Esophagus squamous epithelium (tissue), 5 donors: ENCODE measurements around the gene CUTA. TPM values are rescaled to one million over a fixed set of nuclear protein-coding genes. Genes with fewer than 3 reads are reported as not detected.

ENCODE experiments used
- DNase-seq: peaks from one replicate; lab custom pipeline; 2025; lab: John Stamatoyannopoulos, UW
- H3K27ac ChIP-seq, 4 donors: fragments of 200-600 bp; sonication (generic); one replicate each; pipeline ENCODE4 v1.5.1; 2016 to 2019; ENCODE audit warnings: mild to moderate bottlenecking in 1 of 4
- H3K27me3 ChIP-seq, 4 donors: fragments of 200-600 bp; sonication (generic); 1 replicate in 3 of 4; 2 replicates in 1 of 4; pipeline versions ENCODE4 v1.5.1 to v1.6.0; 2017 to 2021; ENCODE audit warnings: antibody characterized with exemption in 1 of 4
- H3K36me3 ChIP-seq, 3 donors: fragments of 200-600 bp; sonication (generic); one replicate each; pipeline ENCODE4 v1.5.1; 2016 to 2019
- H3K4me1 ChIP-seq, 3 donors: fragments of 200-600 bp; sonication (generic); one replicate each; pipeline ENCODE4 v1.5.1; 2017 to 2019
- H3K4me3 ChIP-seq, 4 donors: fragments of 200-600 bp; sonication (generic); 1 replicate in 3 of 4; 2 replicates in 1 of 4; pipeline ENCODE4 v1.5.1; 2016 to 2019; ENCODE audit warnings: mild to moderate bottlenecking in 2 of 4, moderate library complexity in 1 of 4
- H3K9me3 ChIP-seq, 3 donors: fragments of 200-600 bp; sonication (generic); one replicate each; pipeline ENCODE4 v1.5.1; 2016 to 2019
- POLR2A ChIP-seq, 4 donors: fragments of 450-650 bp; IDR thresholded peaks; one replicate each; pipeline ENCODE4 v1.6.1; 2017; ENCODE audit warnings: antibody characterized with exemption in 4 of 4, mild to moderate bottlenecking in 4 of 4, moderate library complexity in 3 of 4
- WGBS, 2 donors: methylation state at CpG; one replicate each; pipeline ENCODE4 v1.1.5; 2018; 5-methylcytosine and 5-hydroxymethylcytosine counted together
- intact Hi-C: fragments of 100-400 bp; cut with DNase I; formaldehyde crosslinking; loops from one replicate; pipeline ENCODE4 v1.15.0; 2022
- total RNA-seq, 4 donors: library from RNA; depleted of rRNA; stranded (reverse); fragments of >200 nt; gene quantifications; one replicate each; pipeline ENCODE4 v1.1.0, GENCODE V29; 2016
- TF ChIP-seq, protein P1 (sequence below), 6 experiments: fragments of 450-650 bp in 4 of 6; fragments of 200-600 bp in 2 of 6; sonication (generic) in 2 of 6; IDR thresholded peaks; one replicate each; pipeline ENCODE4 v1.5.1; 2016 to 2019; ENCODE audit warnings: antibody characterized with exemption in 6 of 6, mild to moderate bottlenecking in 4 of 6, moderate library complexity in 4 of 6
- donor health status: DM: yes; HTN: yes; CAD: no.

The CUTA gene
- total RNA-seq, 4 donors from 2014 or later: 46.0 to 93.1 (median 69.4) TPM

DNA sequence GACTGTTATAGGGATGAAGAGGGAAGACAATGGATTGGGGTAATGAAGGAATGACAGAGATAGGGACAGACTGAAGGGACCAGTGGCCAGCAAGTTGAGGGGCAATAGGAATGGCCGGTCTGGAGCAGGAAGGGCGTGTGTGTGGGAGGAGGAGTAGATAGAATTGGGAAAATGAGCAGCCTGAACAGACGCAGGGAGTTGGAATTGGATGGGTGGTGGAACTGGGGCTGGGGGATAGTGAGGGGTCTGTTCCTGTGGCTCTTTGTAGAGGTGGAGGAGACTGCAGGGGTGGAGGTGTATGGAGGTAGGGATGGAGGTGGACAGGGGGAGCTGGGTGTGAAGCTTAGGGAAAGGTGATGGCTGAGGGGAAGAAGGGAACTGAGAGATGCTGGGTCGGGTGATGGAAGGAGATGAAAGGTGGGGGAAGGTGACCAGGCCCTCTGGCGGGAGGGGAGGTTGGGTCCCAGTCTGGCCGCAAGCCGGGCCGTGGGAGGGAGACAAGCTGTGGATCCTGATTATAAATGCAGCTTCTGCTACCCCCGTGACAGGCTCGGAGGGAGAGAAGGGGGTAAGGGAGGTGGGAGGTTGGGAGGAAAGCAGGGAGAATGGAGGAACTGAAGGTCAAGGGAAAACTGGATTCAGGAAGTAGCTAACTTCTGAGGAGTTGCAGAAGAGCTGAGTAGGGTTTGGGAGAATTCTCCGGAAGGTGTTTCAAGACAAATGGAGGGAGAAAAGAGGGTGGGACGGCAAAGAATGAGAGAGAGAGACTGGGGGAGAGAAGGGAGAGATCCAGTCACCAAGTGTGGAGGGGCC is 7.2 kb upstream of the CUTA start:
- peaks cover 38 to 70% (median 40%) of the 10 kb centered on the region in 3 donors for H3K4me1 ChIP-seq
- H3K9me3 ChIP-seq: no peaks in the 10 kb centered on the region
- intact Hi-C loops: no loop called here
- H3K27ac ChIP-seq: peak overlapping the region; percentile 91 to 96 (median 94)
- peak in 1 of 4 donors; percentile 43 for TF ChIP-seq POLR2A (IDR thresholded peaks at IDR 0.05)
- TF ChIP-seq, protein P1, sequence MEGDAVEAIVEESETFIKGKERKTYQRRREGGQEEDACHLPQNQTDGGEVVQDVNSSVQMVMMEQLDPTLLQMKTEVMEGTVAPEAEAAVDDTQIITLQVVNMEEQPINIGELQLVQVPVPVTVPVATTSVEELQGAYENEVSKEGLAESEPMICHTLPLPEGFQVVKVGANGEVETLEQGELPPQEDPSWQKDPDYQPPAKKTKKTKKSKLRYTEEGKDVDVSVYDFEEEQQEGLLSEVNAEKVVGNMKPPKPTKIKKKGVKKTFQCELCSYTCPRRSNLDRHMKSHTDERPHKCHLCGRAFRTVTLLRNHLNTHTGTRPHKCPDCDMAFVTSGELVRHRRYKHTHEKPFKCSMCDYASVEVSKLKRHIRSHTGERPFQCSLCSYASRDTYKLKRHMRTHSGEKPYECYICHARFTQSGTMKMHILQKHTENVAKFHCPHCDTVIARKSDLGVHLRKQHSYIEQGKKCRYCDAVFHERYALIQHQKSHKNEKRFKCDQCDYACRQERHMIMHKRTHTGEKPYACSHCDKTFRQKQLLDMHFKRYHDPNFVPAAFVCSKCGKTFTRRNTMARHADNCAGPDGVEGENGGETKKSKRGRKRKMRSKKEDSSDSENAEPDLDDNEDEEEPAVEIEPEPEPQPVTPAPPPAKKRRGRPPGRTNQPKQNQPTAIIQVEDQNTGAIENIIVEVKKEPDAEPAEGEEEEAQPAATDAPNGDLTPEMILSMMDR (IDR thresholded peaks at IDR 0.05): no peak
- no peaks in the 10 kb centered on the region for H3K27me3 ChIP-seq
- DNase-seq: no peak
- no peaks in the 10 kb centered on the region for H3K36me3 ChIP-seq
- peak overlapping the region; percentile 52 to 68 (median 62) for H3K4me3 ChIP-seq
- 15 to 16% methylated on average over 12 of the region's 12 CpGs for WGBS, 2 donors

DNA sequence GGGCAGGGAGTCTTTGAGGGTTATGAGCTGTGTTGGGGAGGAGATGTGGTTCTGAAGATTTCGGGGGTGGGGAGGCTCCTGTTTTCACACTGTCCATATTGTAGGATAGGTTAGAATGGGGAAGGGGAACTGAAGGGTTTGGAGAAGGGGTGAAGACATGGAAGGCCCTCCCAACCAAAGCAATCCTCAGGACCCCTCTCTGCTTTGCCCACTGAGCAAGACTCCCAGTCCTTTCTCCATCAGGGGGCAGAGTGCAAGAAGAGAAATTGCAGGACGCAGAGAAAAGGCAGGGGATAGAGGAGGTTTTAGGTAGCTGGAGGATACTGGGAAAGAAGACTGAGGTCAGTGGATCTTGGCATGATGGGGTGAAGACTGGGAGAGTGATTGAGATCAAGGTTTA is 5.9 kb upstream of the CUTA start:
- no peak for DNase-seq
- intact Hi-C loops: no loop called here
- TF ChIP-seq, protein P1 (IDR thresholded peaks at IDR 0.05): no peak
- TF ChIP-seq POLR2A (IDR thresholded peaks at IDR 0.05): no peak
- peak overlapping the region in 2 of 4 donors; percentile 96 for H3K27ac ChIP-seq
- WGBS, 2 donors: 93 to 95% methylated on average over 2 of the region's 2 CpGs
- no peaks in the 10 kb centered on the region for H3K36me3 ChIP-seq
- no peaks in the 10 kb centered on the region for H3K27me3 ChIP-seq
- H3K9me3 ChIP-seq: no peaks in the 10 kb centered on the region
- H3K4me1 ChIP-seq: peaks cover 39 to 70% (median 44%) of the 10 kb centered on the region in 3 donors
- no peak overlapping the region for H3K4me3 ChIP-seq

DNA sequence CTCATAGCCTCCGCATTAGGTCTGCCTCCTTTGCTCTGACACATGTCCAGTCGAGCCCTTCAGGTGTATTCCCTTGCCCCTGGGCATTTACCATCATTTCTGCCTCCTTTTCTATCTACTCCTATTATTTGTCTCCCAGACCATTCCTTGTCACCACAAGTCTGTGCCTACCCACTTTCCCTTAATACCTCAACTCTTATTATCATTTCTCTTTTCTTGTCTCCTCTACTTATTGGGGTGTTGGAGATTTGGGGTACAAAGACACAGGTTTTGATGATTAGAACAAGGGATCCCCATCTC is 3.4 kb upstream of the CUTA start:
- DNase-seq: no peak
- H3K36me3 ChIP-seq: peaks cover 0 to 3% (median 0%) of the 10 kb centered on the region in 3 donors
- H3K9me3 ChIP-seq: no peaks in the 10 kb centered on the region
- TF ChIP-seq, protein P1 (IDR thresholded peaks at IDR 0.05): no peak
- no peak for TF ChIP-seq POLR2A (IDR thresholded peaks at IDR 0.05)
- no peak overlapping the region for H3K4me3 ChIP-seq
- no peaks in the 10 kb centered on the region for H3K27me3 ChIP-seq
- intact Hi-C loops: no loop called here
- H3K4me1 ChIP-seq: peaks cover 37 to 67% (median 38%) of the 10 kb centered on the region in 3 donors
- 67 to 69% methylated on average over 2 of the region's 2 CpGs for WGBS, 2 donors
- H3K27ac ChIP-seq: peak overlapping the region in 2 of 4 donors; percentile 96 to 99

DNA sequence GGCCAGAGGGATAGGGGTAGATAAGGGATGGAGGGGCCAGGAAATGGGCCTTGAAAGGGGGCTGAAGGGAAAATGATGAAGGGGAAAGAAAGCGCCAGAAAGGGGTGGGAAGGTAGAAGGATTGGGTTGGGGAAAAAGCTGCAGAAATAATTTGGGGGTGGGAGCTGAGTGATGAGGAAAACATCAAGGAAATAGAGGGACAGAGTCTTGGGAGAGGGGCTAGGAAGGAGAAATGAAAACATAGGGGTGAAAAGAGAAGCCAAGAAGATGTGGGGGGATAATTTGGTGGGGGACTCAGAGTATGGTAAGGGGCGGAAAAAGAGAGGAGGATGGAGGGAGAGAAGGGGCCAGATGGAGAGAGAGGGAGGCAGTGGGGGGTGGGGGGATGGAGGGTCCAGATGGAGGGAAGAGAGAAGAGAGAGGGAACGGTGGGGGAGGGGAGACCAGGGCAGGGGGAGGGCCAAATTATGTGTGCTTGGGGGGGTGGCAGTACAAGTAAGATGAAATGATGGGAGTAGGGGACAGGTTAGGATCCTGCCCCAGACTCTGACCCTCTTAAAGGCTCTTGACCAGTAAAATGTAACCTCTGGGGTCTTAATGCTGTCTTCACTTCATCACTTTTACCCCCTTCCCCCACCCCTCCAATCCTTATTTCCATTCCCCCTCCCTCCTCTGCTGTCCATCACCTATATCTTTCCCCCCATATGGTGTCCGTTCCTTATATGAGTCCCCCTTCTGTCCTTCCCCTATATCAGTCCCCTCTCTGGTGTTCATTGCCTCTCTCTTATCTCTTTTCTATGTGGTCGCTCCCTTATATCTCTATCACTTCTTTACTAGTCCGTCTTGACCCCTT is 2.8 kb upstream of the CUTA start:
- peak overlapping the region; percentile 2 to 62 (median 38) for H3K4me3 ChIP-seq
- H3K9me3 ChIP-seq: no peaks in the 10 kb centered on the region
- 60 to 69% methylated on average over 6 of the region's 6 CpGs for WGBS, 2 donors
- intact Hi-C loops: no loop called here
- H3K27me3 ChIP-seq: no peaks in the 10 kb centered on the region
- peaks cover 35 to 67% (median 43%) of the 10 kb centered on the region in 3 donors for H3K4me1 ChIP-seq
- DNase-seq: no peak
- H3K27ac ChIP-seq: peak overlapping the region; percentile 81 to 99 (median 92)
- no peak for TF ChIP-seq POLR2A (IDR thresholded peaks at IDR 0.05)
- peaks cover 0 to 8% (median 5%) of the 10 kb centered on the region in 3 donors for H3K36me3 ChIP-seq

DNA sequence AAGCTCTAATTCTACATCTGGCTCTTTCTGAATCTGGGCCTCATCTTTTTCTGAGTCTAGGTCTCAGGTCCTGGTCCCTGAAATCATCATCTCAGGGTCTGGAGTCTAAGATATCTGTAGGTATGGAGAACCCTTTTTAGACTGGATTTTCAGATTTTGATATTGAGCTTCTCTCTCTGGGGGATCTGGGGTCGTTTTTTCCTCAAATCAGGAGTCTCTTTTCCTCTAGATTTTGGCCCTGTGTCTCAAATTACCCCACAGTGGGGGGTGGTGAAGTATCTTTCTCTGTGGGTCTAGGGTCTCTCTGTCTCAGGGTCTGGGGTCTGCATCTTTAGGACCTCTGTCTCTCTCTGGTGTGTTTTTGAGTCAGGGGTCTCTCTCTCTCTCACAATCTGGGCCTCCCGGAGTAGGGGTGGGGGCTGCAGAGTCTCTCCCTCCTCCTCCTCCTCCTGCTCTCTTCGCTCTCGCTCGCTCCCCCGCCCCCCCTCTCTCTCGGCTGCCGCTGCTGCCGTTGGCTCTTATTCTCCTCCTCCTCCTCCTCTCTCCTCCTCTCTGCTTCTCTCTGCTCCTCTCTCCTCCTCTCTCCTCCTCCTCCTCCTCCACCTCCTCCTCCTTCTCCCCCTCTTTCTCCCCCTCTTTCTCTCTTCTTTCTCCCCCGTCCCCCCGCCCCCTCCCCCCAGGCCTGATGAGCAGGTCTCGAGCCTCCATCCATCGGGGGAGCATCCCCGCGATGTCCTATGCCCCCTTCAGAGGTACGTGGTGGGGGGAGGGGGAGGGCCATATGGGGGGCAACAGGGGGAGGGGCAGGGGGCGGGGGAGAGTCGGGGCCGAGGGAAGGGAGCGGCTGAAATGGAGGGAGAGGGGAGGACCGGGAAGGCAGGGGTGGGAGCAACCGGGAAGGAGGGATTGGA is 1.9 kb upstream of the CUTA start, which contains the start of gene SYNGAP1:
TSS of gene SYNGAP1 (plus strand) at position 486 of the 911 bp plus-strand sequence. CDS start at position 686, 200 bp downstream.
- Histone ChIP-seq H3K9me3 (no peaks in the 10 kb centered on the region), H3K27me3 (no peaks in the 10 kb centered on the region), H3K4me3 (peak within 1 kb of the TSS; percentile 2 to 85 (median 38)), H3K4me1 (peaks cover 37 to 69% (median 45%) of the 10 kb centered on the region in 3 donors), H3K36me3 (peaks cover 1 to 17% (median 14%) of the 10 kb centered on the region in 3 donors), H3K27ac (peak within 1 kb of the TSS; percentile 89 to 99 (median 96))
- TF ChIP-seq, protein P1 (IDR thresholded peaks at IDR 0.05): no peak
- TF ChIP-seq POLR2A (IDR thresholded peaks at IDR 0.05): peak in 1 of 4 donors; percentile 28
- 5 to 6% methylated on average over 13 to 14 of the region's 22 CpGs for WGBS, 2 donors
- DNase-seq: no peak
- intact Hi-C loops: loop anchor here (10.0 kb wide), 1 partner anchor 155 kb away; no protein-coding TSS in a partner anchor
